ENCODE results near the gene ACP3.

DNA sequence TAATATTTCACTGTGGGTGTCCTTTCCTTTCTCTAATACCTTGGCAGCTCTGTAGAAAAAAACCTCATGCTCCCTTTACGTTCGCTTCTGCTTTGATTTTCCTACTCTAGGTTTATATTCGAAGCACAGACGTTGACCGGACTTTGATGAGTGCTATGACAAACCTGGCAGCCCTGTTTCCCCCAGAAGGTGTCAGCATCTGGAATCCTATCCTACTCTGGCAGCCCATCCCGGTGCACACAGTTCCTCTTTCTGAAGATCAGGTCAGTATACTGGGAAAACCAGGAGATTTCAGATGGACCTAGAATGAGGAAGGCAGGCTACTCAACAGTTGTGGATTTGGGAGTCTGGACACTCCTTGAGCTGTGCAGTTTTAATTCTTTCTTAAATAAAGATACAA, 14.9 kb downstream of the ACP3 start:
- no peak for TF ChIP-seq CTCF (conservative IDR thresholded peaks at IDR 0.05)
- no peak for TF ChIP-seq ZFX (IDR thresholded peaks at IDR 0.05)
